IMR-90 (cell line): ENCODE data around the gene XIAP. TPM values are rescaled to one million over a fixed set of nuclear protein-coding genes. Genes with fewer than 3 reads are reported as not detected.
A peak's percentile ranks its signal among the peaks of the same experiment; 100 is the strongest.

Source experiments
- ATAC-seq: fragments of 200-7000 bp; cut with Tn5 transposase; 2 replicates; pipeline ENCODE4 v1.9.1; 2020; ENCODE audit warnings: low read depth, mild to moderate bottlenecking, moderate library complexity
- BruUV-seq: library from RNA; stranded (reverse); fragments of 400-500 nt; replicated peaks from 2 replicates; lab custom pipeline; 2021; lab: Mats Ljungman, UMichigan
- CTCF ChIA-PET: fragments of 300-600 bp; formaldehyde crosslinking; extraction: SDS; loops from one replicate; lab custom pipeline; 2021; ENCODE audit warnings: antibody characterized with exemption; lab: Yijun Ruan, JAX
- POLR2A ChIA-PET: fragments of 300-600 bp; sonication (Branson Sonifier 250); formaldehyde crosslinking; loops from one replicate; lab custom pipeline; 2022; ENCODE audit warnings: antibody characterized with exemption; ENCODE audit not compliant: unreplicated experiment; lab: Charles Lee
- DNase-seq: peaks from one replicate; pipeline ENCODE4 v3.0.0; 2013
- H2AFZ ChIP-seq: replicated peaks from 2 replicates; pipeline ENCODE3; 2013; ENCODE audit warnings: low read length, mild to moderate bottlenecking; ENCODE audit not compliant: poor library complexity
- H2AK5ac ChIP-seq: 2 replicates; pipeline ENCODE4 v1.6.1; 2013; ENCODE audit warnings: low read depth, low read length, inconsistent platforms
- H2AK9ac ChIP-seq: replicated peaks from 2 replicates; pipeline ENCODE3; 2013; ENCODE audit warnings: mild to moderate bottlenecking, low read depth, low read length, moderate library complexity; ENCODE audit not compliant: poor library complexity
- H2BK120ac ChIP-seq: 2 replicates; pipeline ENCODE4 v1.6.1; 2013; ENCODE audit warnings: low read depth, low read length, inconsistent platforms
- H2BK15ac ChIP-seq: 3 replicates; pipeline ENCODE4 v1.6.1; 2013; ENCODE audit warnings: low read depth, low read length, inconsistent platforms
- H2BK20ac ChIP-seq: 2 replicates; pipeline ENCODE4 v1.6.1; 2013; ENCODE audit warnings: low read depth, mild to moderate bottlenecking, inconsistent platforms, low read length, moderate library complexity
- H2BK5ac ChIP-seq: 2 replicates; pipeline ENCODE4 v1.6.1; 2013; ENCODE audit warnings: mild to moderate bottlenecking, low read depth, low read length, inconsistent platforms; ENCODE audit not compliant: poor library complexity, severe bottlenecking
- H3K14ac ChIP-seq: replicated peaks from 2 replicates; pipeline ENCODE4 v1.6.1; 2013; ENCODE audit warnings: low read depth, low read length, inconsistent platforms
- H3K18ac ChIP-seq: 2 replicates; pipeline ENCODE4 v1.6.1; 2013; ENCODE audit warnings: low read depth, low read length, control low read depth
- H3K23ac ChIP-seq: 2 replicates; pipeline ENCODE4 v1.6.1; 2013; ENCODE audit warnings: low read depth, low read length, inconsistent platforms
- H3K27ac ChIP-seq: 2 replicates; pipeline ENCODE4 v1.5.1; 2013; ENCODE audit warnings: mild to moderate bottlenecking, control low read depth, low read length; ENCODE audit not compliant: insufficient read depth
- H3K27me3 ChIP-seq: 2 replicates; pipeline ENCODE4 v1.6.1; 2013; ENCODE audit warnings: low read length; ENCODE audit not compliant: control insufficient read depth, insufficient read depth
- H3K36me3 ChIP-seq: 2 replicates; pipeline ENCODE4 v1.6.1; 2013; ENCODE audit warnings: low read length, mixed read lengths; ENCODE audit not compliant: control insufficient read depth, insufficient read depth
- H3K4ac ChIP-seq: 2 replicates; pipeline ENCODE4 v1.6.1; 2013; ENCODE audit warnings: low read depth, low read length, inconsistent platforms
- H3K4me1 ChIP-seq: 2 replicates; pipeline ENCODE4 v1.6.1; 2013; ENCODE audit warnings: low read length, mixed read lengths; ENCODE audit not compliant: control insufficient read depth, insufficient read depth
- H3K4me2 ChIP-seq: 2 replicates; pipeline ENCODE4 v1.6.1; 2013; ENCODE audit warnings: low read depth, mild to moderate bottlenecking, control low read depth, low read length, moderate library complexity
- H3K4me3 ChIP-seq: 2 replicates; pipeline ENCODE4 v1.5.1; 2013; ENCODE audit warnings: low read depth, mild to moderate bottlenecking, control low read depth, low read length, moderate library complexity; ENCODE audit not compliant: insufficient read depth
- H3K56ac ChIP-seq: 2 replicates; pipeline ENCODE4 v1.6.1; 2013; ENCODE audit warnings: low read length, inconsistent platforms; ENCODE audit not compliant: insufficient read depth; ENCODE audit errors: extremely low read depth
- H3K79me1 ChIP-seq, 2 experiments: 2 replicates each; pipeline ENCODE4 v1.6.1; 2013; ENCODE audit warnings: low read length in 2 of 2, inconsistent platforms in 1 of 2, low read depth in 1 of 2
- H3K9ac ChIP-seq: 2 replicates; pipeline ENCODE4 v1.6.1; 2013; ENCODE audit warnings: low read depth, low read length, control low read depth
- H3K9me1 ChIP-seq: 2 replicates; pipeline ENCODE4 v1.6.1; 2013; ENCODE audit warnings: low read length, inconsistent platforms; ENCODE audit not compliant: insufficient read depth
- H3K9me3 ChIP-seq: 2 replicates; pipeline ENCODE4 v1.6.1; 2013; ENCODE audit warnings: low read length; ENCODE audit not compliant: control insufficient read depth, insufficient read depth
- H4K20me1 ChIP-seq: 2 replicates; pipeline ENCODE4 v1.6.1; 2013; ENCODE audit warnings: low read length, inconsistent platforms; ENCODE audit not compliant: insufficient read depth
- H4K5ac ChIP-seq: 2 replicates; pipeline ENCODE4 v1.6.1; 2013; ENCODE audit warnings: mild to moderate bottlenecking, low read depth, low read length, control low read depth
- H4K8ac ChIP-seq, 2 experiments: 2 replicates each; pipeline ENCODE4 v1.6.1; 2013; ENCODE audit warnings: low read depth in 2 of 2, low read length in 2 of 2, control low read depth in 1 of 2, inconsistent platforms in 1 of 2
- H4K91ac ChIP-seq: 2 replicates; pipeline ENCODE4 v1.6.1; 2013; ENCODE audit warnings: low read depth, low read length, inconsistent platforms; ENCODE audit not compliant: insufficient read depth
- CEBPB ChIP-seq: IDR thresholded peaks from 2 replicates; pipeline ENCODE4 v1.6.1; 2012; ENCODE audit warnings: low read depth, low read length, improper control_type of control experiment
- CHD1 ChIP-seq: IDR thresholded peaks from 2 replicates; pipeline ENCODE4 v1.6.1; 2012; ENCODE audit warnings: low read depth, low read length, improper control_type of control experiment
- SMC3 ChIP-seq: fragments of 150-350 bp; IDR thresholded peaks from 2 replicates; pipeline ENCODE4 v1.6.1; 2016; ENCODE audit warnings: low read depth, mild to moderate bottlenecking, antibody characterized with exemption, low read length, moderate library complexity
- WGBS, 2 experiments: methylation state at CpG; one replicate each; pipeline versions ENCODE4 v1.1.5 to v1.1.7; 2013; ENCODE audit warnings: missing lambda C conversion rate in 2 of 2; ENCODE audit not compliant: insufficient read length in 1 of 2; ENCODE audit errors: extremely low coverage in 2 of 2; 5-methylcytosine and 5-hydroxymethylcytosine counted together
- dilution Hi-C: fragments of 300-500 bp; cut with HindIII; formaldehyde crosslinking; loops from one replicate; pipeline ENCODE4 v1.14.3; 2018; ENCODE audit warnings: low sequenced_read_pairs; ENCODE audit not compliant: unreplicated experiment
- in situ Hi-C: fragments of 300-500 bp; cut with MboI; formaldehyde crosslinking; loops from 3 replicates; pipeline ENCODE4 v1.14.3; 2019; ENCODE audit warnings: low sequenced_read_pairs, inconsistent platforms, mixed read lengths
- intact Hi-C: fragments of 100-400 bp; cut with micrococcal nuclease; formaldehyde crosslinking; loops from 2 replicates; pipeline ENCODE4 v1.10.0; 2022
- polyA plus RNA-seq, 3 experiments: library from polyadenylated mRNA; depleted of rRNA; stranded (reverse); fragments of >200 nt; gene quantifications; 2 replicates each; pipeline ENCODE4 v1.2.3, GENCODE V29; 2012; ENCODE audit warnings: low replicate concordance in 1 of 3
- total RNA-seq: library from RNA; depleted of rRNA; stranded (reverse); fragments of >200 nt; gene quantifications from 2 replicates; pipeline ENCODE4 v1.2.3, GENCODE V29; 2012

Gene XIAP
- total and polyA plus RNA-seq, 2 of the 4 experiments (the other 2 are of a cell fraction), result 8.1 to 17.4 TPM

DNA sequence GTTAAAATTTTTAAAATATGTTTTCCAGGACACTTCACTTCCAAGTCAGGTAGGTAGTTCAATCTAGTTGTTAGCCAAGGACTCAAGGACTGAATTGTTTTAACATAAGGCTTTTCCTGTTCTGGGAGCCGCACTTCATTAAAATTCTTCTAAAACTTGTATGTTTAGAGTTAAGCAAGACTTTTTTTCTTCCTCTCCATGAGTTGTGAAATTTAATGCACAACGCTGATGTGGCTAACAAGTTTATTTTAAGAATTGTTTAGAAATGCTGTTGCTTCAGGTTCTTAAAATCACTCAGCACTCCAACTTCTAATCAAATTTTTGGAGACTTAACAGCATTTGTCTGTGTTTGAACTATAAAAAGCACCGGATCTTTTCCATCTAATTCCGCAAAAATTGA lies 49.7 kb downstream of the XIAP start:
- ChIA-PET POLR2A (no interaction called here), CTCF (no interaction called here)
- H2BK20ac ChIP-seq, result no peak overlapping the region
- H3K18ac ChIP-seq, result no peak overlapping the region
- 0 out of 2 replicates have a peak, but pooled peaks cover 3% of the 10 kb centered on the region for H3K4me1 ChIP-seq
- H3K79me1 ChIP-seq, result no peaks in the 10 kb centered on the region
- no peak overlapping the region for H2BK15ac ChIP-seq
- H3K27ac ChIP-seq, result no peak overlapping the region
- peak; percentile 73 for ATAC-seq
- BruUV-seq, result TSS peak; percentile 16
- in situ Hi-C loops (no loop called here), dilution Hi-C loops (no loop called here), intact Hi-C loops (no loop called here)
- H3K9me3 ChIP-seq, result no peaks in the 10 kb centered on the region
- H4K8ac ChIP-seq, result no peak overlapping the region
- no peak overlapping the region for H2AK5ac ChIP-seq
- no peak overlapping the region for H4K5ac ChIP-seq
- H3K14ac ChIP-seq, result no peak overlapping the region
- H3K4ac ChIP-seq, result no peak overlapping the region
- H3K9me1 ChIP-seq, result no peaks in the 10 kb centered on the region
- peaks cover 2% of the 10 kb centered on the region for H3K36me3 ChIP-seq
- H4K91ac ChIP-seq, result no peak overlapping the region
- H2AK9ac ChIP-seq, result no peak overlapping the region
- no peaks in the 10 kb centered on the region for H4K20me1 ChIP-seq
- no peak overlapping the region for H3K56ac ChIP-seq
- no peak overlapping the region for H3K23ac ChIP-seq
- DNase-seq, result peak; percentile 68
- H3K4me3 ChIP-seq, result no peak overlapping the region
- H3K4me2 ChIP-seq, result peak overlapping the region; percentile 65; the same call in 1 of the 2 replicates
- H2BK5ac ChIP-seq, result no peak overlapping the region
- WGBS, 2 experiments, result 40% methylated on average over 1 of the region's 4 CpGs; no CpG with 5 or more reads in 1 of the 2 experiments
- H2BK120ac ChIP-seq, result no peak overlapping the region
- TF ChIP-seq CEBPB, result peak; percentile 82
- TF ChIP-seq CHD1, result no peak
- no peak for TF ChIP-seq SMC3
- H3K9ac ChIP-seq, result no peak overlapping the region
- H2AFZ ChIP-seq, result no peak overlapping the region
- no peaks in the 10 kb centered on the region for H3K27me3 ChIP-seq
